GOT3 (cell line): Measurements from ENCODE around the gene CLTCL1.

Experiments
- DNase-seq: peaks from one replicate; lab custom pipeline; 2025; ENCODE audit warnings: mixed read lengths; lab: John Stamatoyannopoulos, UW

CLTCL1 gene

GRCh38 chr22:19244600-19245352 lies 46.7 kb downstream of the CLTCL1 start:
- DNase-seq, result no peak

GRCh38 chr22:19242699-19243098 lies 48.8 kb downstream of the CLTCL1 start:
- DNase-seq, result no peak

- DNase-seq, result no peak
These were observed 50.0 kb downstream of the CLTCL1 start for GRCh38 chr22:19241593-19241906.

- no peak for DNase-seq
These were observed 50.5 kb downstream of the CLTCL1 start for GRCh38 chr22:19240813-19241592.

- no peak for DNase-seq
These were observed 52.1 kb downstream of the CLTCL1 start for GRCh38 chr22:19239464-19239863.

- DNase-seq, result no peak
These were observed 52.6 kb downstream of the CLTCL1 start for GRCh38 chr22:19238900-19239299.

GRCh38 chr22:19235874-19236273 lies 55.6 kb downstream of the CLTCL1 start:
- DNase-seq, result no peak

- no peak for DNase-seq
These were observed 57.2 kb downstream of the CLTCL1 start for GRCh38 chr22:19234126-19234896.

GRCh38 chr22:19233189-19233661 lies 58.3 kb downstream of the CLTCL1 start:
- DNase-seq, result no peak

GRCh38 chr22:19232623-19233022 lies 58.9 kb downstream of the CLTCL1 start:
- no peak for DNase-seq

GRCh38 chr22:19231986-19232385 lies 59.5 kb downstream of the CLTCL1 start:
- no peak for DNase-seq

- DNase-seq, result no peak
These were observed 61.9 kb downstream of the CLTCL1 start for GRCh38 chr22:19229600-19229999.

GRCh38 chr22:19228179-19228578 lies 63.3 kb downstream of the CLTCL1 start:
- no peak for DNase-seq

GRCh38 chr22:19226428-19226827 lies 65.1 kb downstream of the CLTCL1 start:
- no peak for DNase-seq

GRCh38 chr22:19225560-19225959 lies 66.0 kb downstream of the CLTCL1 start:
- DNase-seq, result no peak

- DNase-seq, result no peak
These were observed 66.5 kb downstream of the CLTCL1 start for GRCh38 chr22:19224985-19225384.

- DNase-seq, result no peak
These were observed 67.0 kb downstream of the CLTCL1 start for GRCh38 chr22:19224557-19224956.

- no peak for DNase-seq
These were observed 67.9 kb downstream of the CLTCL1 start for GRCh38 chr22:19223617-19224016.

GRCh38 chr22:19223110-19223509 lies 68.4 kb downstream of the CLTCL1 start:
- no peak for DNase-seq

GRCh38 chr22:19222242-19223005 lies 69.1 kb downstream of the CLTCL1 start:
- DNase-seq, result no peak

- no peak for DNase-seq
These were observed 70.7 kb downstream of the CLTCL1 start for GRCh38 chr22:19220867-19221266.
